ENCODE measurements around the gene ZNF28.
"Not testable (repeated sequence)": the region's sequence is repeated elsewhere in the genome, so short reads cannot be mapped to it uniquely, and the experiment has no call there.

ZNF28 gene

DNA sequence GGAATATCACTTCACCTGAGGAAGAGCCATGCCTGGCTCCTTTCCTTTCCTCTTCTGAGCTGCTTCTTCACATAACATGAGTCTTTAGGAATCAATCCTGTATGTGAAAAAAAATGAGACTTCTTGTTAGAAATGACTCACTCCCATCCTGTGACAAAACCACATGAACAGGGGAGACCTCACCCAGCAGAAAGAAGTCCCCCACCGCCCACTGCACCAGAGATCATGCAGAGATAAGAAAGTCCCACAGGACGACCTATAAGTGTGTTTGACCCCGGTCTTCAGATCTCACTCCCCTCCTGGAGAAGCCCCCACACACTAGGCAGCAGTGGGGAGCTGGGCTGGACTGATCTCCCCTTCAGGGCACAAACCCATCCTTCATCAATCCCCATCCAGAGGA is 42.6 kb downstream of the ZNF28 start:
- DNase-seq (ENCODE audit: low read depth): peak; percentile 13

DNA sequence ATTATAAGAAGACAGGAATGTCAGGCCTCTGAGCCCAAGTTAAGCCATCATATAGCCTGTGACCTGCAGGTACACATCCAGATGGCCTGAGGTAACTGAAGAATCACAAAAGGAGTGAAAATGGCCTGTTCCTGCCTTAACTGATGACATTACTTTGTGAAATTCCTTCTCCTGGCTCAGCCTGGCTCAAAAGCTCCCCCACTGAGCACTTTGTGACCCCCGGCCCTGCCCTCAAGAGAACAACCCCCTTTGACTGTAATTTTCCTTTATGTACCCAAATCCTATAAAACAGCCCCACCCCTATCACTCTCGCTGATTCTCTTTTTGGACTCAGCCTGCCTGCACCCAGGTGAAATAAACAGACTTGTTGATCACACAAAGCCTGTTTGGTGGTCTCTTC is 65.0 kb downstream of the ZNF28 start:
- DNase-seq (ENCODE audit: low read depth): not testable (repeated sequence)

- DNase-seq (ENCODE audit: low read depth): no peak
Measured at GRCh38 chr19:52749780-52750179, 71.7 kb downstream of the ZNF28 start.

DNA sequence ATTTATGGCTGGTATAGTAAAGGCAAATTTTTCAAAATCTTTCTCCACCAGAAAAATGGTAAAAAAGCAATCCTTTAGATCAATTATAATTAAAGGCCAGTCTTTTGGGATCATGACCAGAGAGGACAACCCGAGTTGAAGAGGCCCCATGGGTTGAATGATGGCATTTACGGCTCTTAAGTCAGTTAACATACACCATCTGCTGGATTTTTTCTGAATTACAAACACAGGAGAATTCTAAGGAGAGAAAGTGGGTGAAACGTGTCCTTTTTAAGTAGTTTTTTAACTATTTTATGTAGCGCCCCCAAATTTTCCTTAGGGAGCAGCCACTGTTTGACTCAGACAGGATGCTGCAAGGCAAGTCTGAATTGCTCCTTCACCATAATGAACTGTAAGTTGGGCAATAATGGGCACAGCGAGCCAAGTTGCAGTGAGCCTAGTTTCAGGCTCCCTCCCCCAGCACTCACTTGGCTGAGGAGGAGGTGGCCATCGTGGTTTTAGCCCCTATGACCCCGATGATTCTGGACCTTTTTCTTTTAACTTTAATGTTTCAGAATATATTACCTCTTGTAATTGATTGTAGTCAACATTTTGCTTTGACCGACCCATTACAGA is 73.0 kb downstream of the ZNF28 start:
- DNase-seq (ENCODE audit: low read depth): no peak
